ENCODE results near the gene NMT2. TPM values are rescaled to one million over a fixed set of nuclear protein-coding genes. Genes with fewer than 3 reads are reported as not detected.

Gene NMT2
- total and polyA plus RNA-seq, 12 donors, result 3.4 to 31.4 (median 7.3) TPM

DNA sequence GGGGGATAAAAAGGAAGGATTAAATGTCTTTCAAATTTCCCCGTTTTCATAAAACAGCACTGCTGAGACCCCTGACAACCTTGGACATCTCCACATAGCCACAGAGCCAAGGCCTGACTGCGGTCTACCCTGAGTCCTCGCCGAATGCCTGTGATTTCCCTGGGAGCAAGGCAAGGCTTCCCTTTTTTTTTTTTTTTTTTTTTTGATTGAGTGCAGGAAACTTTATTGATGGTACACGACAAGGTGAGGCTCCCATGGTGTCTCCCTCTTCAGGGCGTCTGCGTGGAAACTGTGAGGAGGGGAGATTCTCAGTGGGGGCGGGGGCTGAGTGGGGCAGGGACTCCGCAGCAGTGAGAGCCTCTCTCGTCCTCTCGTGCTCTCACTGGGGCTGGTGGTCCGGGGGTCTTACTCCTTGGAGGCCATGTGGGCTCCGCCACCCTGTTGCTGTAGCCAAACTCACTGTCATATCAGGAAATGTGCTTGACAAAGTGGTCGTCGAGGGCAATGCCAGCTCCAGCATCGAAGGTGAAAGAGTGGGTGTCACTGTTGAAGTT, 75.6 kb downstream of the NMT2 start:
- no peak overlapping the region for H3K27ac ChIP-seq
- 82 to 89% (median 89%) methylated on average over 11 to 16 of the region's 16 CpGs for WGBS, 4 donors
- intact Hi-C loops (cut with DNase I), result loop anchor here in 1 of 2 donors (5.0 kb wide), 1 partner anchor 141 kb away; the partner anchor contains the start of gene DCLRE1C

DNA sequence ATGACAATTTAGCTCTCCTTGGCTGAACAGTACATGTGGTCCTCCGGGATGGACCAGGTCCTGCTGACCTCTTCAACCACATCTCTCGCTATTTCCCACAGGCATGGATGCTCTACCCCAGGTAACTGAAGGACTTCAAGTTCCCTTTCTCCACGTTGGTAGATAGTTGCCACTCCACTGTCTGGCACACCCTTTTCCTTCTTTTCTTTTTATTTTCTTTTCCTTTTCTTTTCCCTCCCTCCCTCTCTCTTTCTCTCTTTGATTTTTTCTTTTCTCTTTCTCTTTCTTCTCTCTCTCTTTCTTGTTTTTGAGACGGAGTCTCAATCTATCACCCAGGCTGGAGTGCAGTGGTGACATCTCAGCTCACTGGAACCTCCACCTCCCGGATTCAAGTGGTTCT, 77.1 kb downstream of the NMT2 start:
- H3K27me3 ChIP-seq, result no peaks in the 10 kb centered on the region
- WGBS, 4 donors, result 71 to 87% (median 83%) methylated on average over 5 of the region's 5 CpGs
- H3K9me3 ChIP-seq (replicated peaks in 1 of 3), result no peaks in the 10 kb centered on the region
- no peak overlapping the region for H3K27ac ChIP-seq
- intact Hi-C loops (cut with DNase I), result loop anchor here in 1 of 2 donors (5.0 kb wide), 1 partner anchor 139 kb away; the partner anchor contains the start of gene DCLRE1C
- peaks cover 0 to 8% of the 10 kb centered on the region in 2 donors for H3K4me1 ChIP-seq (replicated peaks in 1 of 2)
- no peaks in the 10 kb centered on the region for H3K36me3 ChIP-seq (replicated peaks in 1 of 2)
- no peak overlapping the region for H3K4me3 ChIP-seq
- no peak for TF ChIP-seq POLR2A (IDR thresholded peaks at IDR 0.05)
- TF ChIP-seq, protein P1, sequence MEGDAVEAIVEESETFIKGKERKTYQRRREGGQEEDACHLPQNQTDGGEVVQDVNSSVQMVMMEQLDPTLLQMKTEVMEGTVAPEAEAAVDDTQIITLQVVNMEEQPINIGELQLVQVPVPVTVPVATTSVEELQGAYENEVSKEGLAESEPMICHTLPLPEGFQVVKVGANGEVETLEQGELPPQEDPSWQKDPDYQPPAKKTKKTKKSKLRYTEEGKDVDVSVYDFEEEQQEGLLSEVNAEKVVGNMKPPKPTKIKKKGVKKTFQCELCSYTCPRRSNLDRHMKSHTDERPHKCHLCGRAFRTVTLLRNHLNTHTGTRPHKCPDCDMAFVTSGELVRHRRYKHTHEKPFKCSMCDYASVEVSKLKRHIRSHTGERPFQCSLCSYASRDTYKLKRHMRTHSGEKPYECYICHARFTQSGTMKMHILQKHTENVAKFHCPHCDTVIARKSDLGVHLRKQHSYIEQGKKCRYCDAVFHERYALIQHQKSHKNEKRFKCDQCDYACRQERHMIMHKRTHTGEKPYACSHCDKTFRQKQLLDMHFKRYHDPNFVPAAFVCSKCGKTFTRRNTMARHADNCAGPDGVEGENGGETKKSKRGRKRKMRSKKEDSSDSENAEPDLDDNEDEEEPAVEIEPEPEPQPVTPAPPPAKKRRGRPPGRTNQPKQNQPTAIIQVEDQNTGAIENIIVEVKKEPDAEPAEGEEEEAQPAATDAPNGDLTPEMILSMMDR (IDR thresholded peaks at IDR 0.05), result no peak
- DNase-seq, result no peak

More for the DNA sequence above, 75.6 kb downstream of the NMT2 start:
- Histone ChIP-seq H3K9me3 (replicated peaks in 1 of 3) (no peaks in the 10 kb centered on the region), H3K27me3 (no peaks in the 10 kb centered on the region), H3K4me3 (no peak overlapping the region), H3K4me1 (replicated peaks in 1 of 2) (peaks cover under 1 to 13% of the 10 kb centered on the region in 2 donors), H3K36me3 (replicated peaks in 1 of 2) (no peaks in the 10 kb centered on the region)
- TF ChIP-seq, protein P1 (IDR thresholded peaks at IDR 0.05), result no peak
- no peak for TF ChIP-seq POLR2A (IDR thresholded peaks at IDR 0.05)
- DNase-seq, result no peak

DNA sequence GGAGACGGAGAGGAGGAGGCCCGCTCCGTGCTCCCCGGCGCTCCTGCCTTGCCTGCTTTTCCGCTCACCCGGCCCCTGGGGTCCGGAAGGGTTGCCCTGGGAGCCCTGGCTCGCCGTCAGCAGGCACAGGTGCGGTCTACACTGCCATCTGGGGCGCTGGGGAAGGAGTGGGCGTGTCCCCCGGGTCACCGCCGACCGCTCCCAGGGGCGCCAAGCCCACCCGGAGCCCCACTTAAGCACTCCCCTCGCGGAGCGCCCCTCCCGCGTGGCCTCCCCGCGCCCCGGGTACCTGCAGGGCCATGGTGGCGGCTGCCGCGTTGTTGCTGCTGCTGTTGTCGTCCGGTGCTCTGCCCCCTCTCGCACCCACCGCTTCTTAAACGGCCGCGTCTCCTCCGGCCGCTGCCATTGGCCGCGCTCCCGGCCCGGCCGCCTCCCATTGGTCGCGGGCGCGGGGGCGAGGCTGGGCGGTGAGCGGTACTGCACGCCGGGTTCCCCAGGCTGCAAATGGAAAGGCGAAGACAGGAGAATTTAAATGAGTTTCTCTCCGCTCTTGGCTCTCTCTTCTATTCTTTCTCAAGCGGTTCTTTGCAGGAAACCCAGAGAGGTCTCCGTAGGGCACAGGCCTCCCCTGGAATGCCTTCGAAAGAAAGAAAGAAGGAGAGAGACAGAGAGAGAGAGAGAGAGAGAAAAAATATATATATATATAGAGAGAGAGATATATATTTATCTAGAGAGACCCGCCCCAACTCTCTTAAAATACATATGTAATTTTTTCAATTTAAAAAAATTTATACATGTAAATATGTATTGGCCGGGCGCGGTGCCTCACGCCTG, 79.8 kb downstream of the NMT2 start, which contains the start of gene ACBD7:
Gene ACBD7 (minus strand): TSS at position 349 of the 834 bp plus-strand sequence. CDS start 48 bp downstream, at position 301.
- intact Hi-C loops (cut with DNase I), result no loop called here
- H3K27me3 ChIP-seq, result no peaks in the 10 kb centered on the region
- no peaks in the 10 kb centered on the region for H3K36me3 ChIP-seq (replicated peaks in 1 of 2)
- no peak within 1 kb of the TSS for H3K27ac ChIP-seq
- peaks cover 0 to 4% of the 10 kb centered on the region in 2 donors for H3K4me1 ChIP-seq (replicated peaks in 1 of 2)
- H3K9me3 ChIP-seq (replicated peaks in 1 of 3), result no peaks in the 10 kb centered on the region
- TF ChIP-seq POLR2A (IDR thresholded peaks at IDR 0.05), result no peak
- TF ChIP-seq, protein P1 (IDR thresholded peaks at IDR 0.05), result peak; percentile 40 to 71 (median 58)
- WGBS, 4 donors, result 6 to 18% (median 9%) methylated on average over 21 to 63 of the region's 63 CpGs
- peak within 1 kb of the TSS in 2 of 4 donors; percentile 37 to 66 for H3K4me3 ChIP-seq
- DNase-seq, result peak; percentile 72 to 86 (median 80)

DNA sequence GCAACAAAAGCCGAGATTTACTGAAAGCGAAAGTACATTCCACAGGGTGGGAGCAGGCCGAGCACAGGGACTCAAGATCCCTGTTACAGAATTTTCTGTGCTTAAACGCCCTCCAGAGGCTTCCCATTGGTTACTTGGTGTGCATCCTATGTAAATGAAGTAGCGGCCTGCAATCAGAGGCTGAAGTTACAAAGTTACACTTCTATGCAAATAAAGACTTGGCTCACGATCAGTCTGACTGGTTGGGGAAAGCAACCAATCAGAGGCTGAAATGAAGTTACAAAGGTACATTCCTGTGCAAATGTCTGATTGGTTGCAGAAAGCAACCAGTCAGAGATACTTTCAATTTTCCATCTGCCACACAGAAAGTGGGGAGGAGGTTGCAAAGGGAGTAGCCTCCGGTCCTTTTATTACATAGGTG, 84.0 kb downstream of the NMT2 start:
- no peaks in the 10 kb centered on the region for H3K36me3 ChIP-seq (replicated peaks in 1 of 2)
- peak in 1 of 2 donors; percentile 44 for TF ChIP-seq POLR2A (IDR thresholded peaks at IDR 0.05)
- TF ChIP-seq, protein P1 (IDR thresholded peaks at IDR 0.05), result no peak
- no peaks in the 10 kb centered on the region for H3K9me3 ChIP-seq (replicated peaks in 1 of 3)
- peak; percentile 60 to 91 (median 81) for DNase-seq
- H3K4me1 ChIP-seq (replicated peaks in 1 of 2), result peaks cover 0 to 4% of the 10 kb centered on the region in 2 donors
- no peaks in the 10 kb centered on the region for H3K27me3 ChIP-seq
- peak overlapping the region in 4 of 5 donors; percentile 53 to 83 (median 66) for H3K27ac ChIP-seq
- intact Hi-C loops (cut with DNase I), result no loop called here
- peak overlapping the region in 3 of 4 donors; percentile 18 to 67 (median 18) for H3K4me3 ChIP-seq
- 17 to 45% (median 25%) methylated on average over 7 of the region's 7 CpGs for WGBS, 4 donors
